OCI-LY7 (cell line): Measurements from ENCODE around the gene SBNO1. TPM values are rescaled to one million over a fixed set of nuclear protein-coding genes. Genes with fewer than 3 reads are reported as not detected.

ENCODE experiments used
- BruUV-seq: library from RNA; stranded (reverse); fragments of 400-500 nt; replicated peaks from 2 replicates; lab custom pipeline; 2021; lab: Mats Ljungman, UMichigan
- CTCF ChIA-PET: fragments of 300-600 bp; sonication (Branson Sonifier 250); formaldehyde crosslinking; loops from one replicate; lab custom pipeline; 2022; ENCODE audit warnings: antibody characterized with exemption; ENCODE audit not compliant: unreplicated experiment; lab: Charles Lee
- POLR2A ChIA-PET: fragments of 300-600 bp; sonication (Branson Sonifier 250); formaldehyde crosslinking; loops from one replicate; lab custom pipeline; 2022; ENCODE audit warnings: antibody characterized with exemption; lab: Charles Lee
- DNase-seq: peaks from one replicate; pipeline ENCODE4 v3.0.0-alpha.2; 2015; ENCODE audit warnings: low spot score
- H2AFZ ChIP-seq: fragments of 200-600 bp; sonication (generic), shearing (Covaris generic); 2 replicates; pipeline ENCODE4 v1.6.1; 2014; ENCODE audit warnings: mild to moderate bottlenecking, antibody characterized with exemption, low read length, moderate library complexity
- H3K27ac ChIP-seq: fragments of 200-600 bp; sonication (generic); 2 replicates; pipeline ENCODE4 v1.5.1; 2014; ENCODE audit warnings: mixed run types, low read depth, mild to moderate bottlenecking, moderate library complexity, low read length, inconsistent platforms; ENCODE audit not compliant: poor library complexity, severe bottlenecking
- H3K36me3 ChIP-seq: fragments of 200-600 bp; sonication (generic); 2 replicates; pipeline ENCODE4 v1.6.1; 2014; ENCODE audit warnings: mild to moderate bottlenecking, antibody characterized with exemption, low read length, moderate library complexity, mixed read lengths; ENCODE audit not compliant: insufficient read depth
- H3K4me1 ChIP-seq: fragments of 200-600 bp; sonication (generic); 2 replicates; pipeline ENCODE4 v1.5.1; 2014; ENCODE audit warnings: mild to moderate bottlenecking, low read length; ENCODE audit not compliant: insufficient read depth, poor library complexity, severe bottlenecking
- H3K4me2 ChIP-seq: fragments of 200-600 bp; sonication (generic); 2 replicates; pipeline ENCODE4 v1.6.1; 2014; ENCODE audit warnings: mild to moderate bottlenecking, low read length
- H3K4me3 ChIP-seq: fragments of 200-600 bp; sonication (generic); 2 replicates; pipeline ENCODE4 v1.5.1; 2014; ENCODE audit warnings: mild to moderate bottlenecking, low read depth, low read length; ENCODE audit not compliant: poor library complexity, severe bottlenecking
- H3K79me2 ChIP-seq: fragments of 200-600 bp; sonication (generic); 2 replicates; pipeline ENCODE4 v1.6.1; 2016; ENCODE audit warnings: low read depth, mild to moderate bottlenecking, low read length, moderate library complexity, mixed read lengths; ENCODE audit not compliant: insufficient read depth
- H3K9me2 ChIP-seq: fragments of 200-600 bp; sonication (generic); 2 replicates; pipeline ENCODE4 v1.6.1; 2016; ENCODE audit warnings: mild to moderate bottlenecking, low read length, mixed read lengths; ENCODE audit not compliant: insufficient read depth
- H3K9me3 ChIP-seq: fragments of 200-600 bp; sonication (generic); 2 replicates; pipeline ENCODE4 v1.6.1; 2014; ENCODE audit warnings: mild to moderate bottlenecking, mixed run types, low read length, mixed read lengths
- H4K20me1 ChIP-seq: fragments of 200-600 bp; sonication (generic); 2 replicates; pipeline ENCODE4 v1.6.1; 2014; ENCODE audit warnings: mild to moderate bottlenecking, antibody characterized with exemption, low read length, moderate library complexity, mixed read lengths; ENCODE audit not compliant: insufficient read depth
- CTCF ChIP-seq: fragments of 200-600 bp; sonication (generic); conservative IDR thresholded peaks from 2 replicates; pipeline ENCODE4 v1.5.1; 2014; ENCODE audit warnings: mild to moderate bottlenecking, antibody characterized with exemption, low read length, moderate library complexity, mixed read lengths
- EZH2phosphoT487 ChIP-seq: fragments of 200-600 bp; sonication (generic); IDR thresholded peaks from 2 replicates; pipeline ENCODE4 v1.6.1; 2018; ENCODE audit warnings: low read depth, borderline replicate concordance, mild to moderate bottlenecking, mixed run types, antibody characterized with exemption, low read length, moderate library complexity, mixed read lengths
- intact Hi-C: fragments of 100-400 bp; cut with micrococcal nuclease; formaldehyde crosslinking; loops from one replicate; pipeline ENCODE4 v1.10.0; 2022; ENCODE audit not compliant: unreplicated experiment
- total RNA-seq, 2 experiments: library from RNA; depleted of rRNA in 1 of 2; stranded (reverse); fragments of >200 nt in 1 of 2; shearing (Covaris generic) in 1 of 2; gene quantifications; 2 replicates each; pipeline ENCODE4 v1.2.3, GENCODE V29; 2014 to 2022

The SBNO1 gene
- total RNA-seq, 2 experiments from 2014 or later, result 23.7 to 57.3 TPM

GRCh38 chr12:123278101-123278627 is 86.5 kb downstream of the SBNO1 start:
- peak overlapping the region; percentile 41 for H3K4me2 ChIP-seq
- CTCF ChIA-PET, result no interaction called here
- intact Hi-C loops, result no loop called here
- no peaks in the 10 kb centered on the region for H4K20me1 ChIP-seq
- POLR2A ChIA-PET, result interaction anchor here (0.6 to 0.9 kb wide), 3 partner anchors 8 to 966 kb away, joined by 3 to 7 read pairs (median 3); no protein-coding TSS in a partner anchor
- H3K4me3 ChIP-seq, result peak overlapping the region; percentile 13
- TF ChIP-seq EZH2phosphoT487, result no peak
- no peak for TF ChIP-seq CTCF
- DNase-seq, result peak; percentile 63
- peak overlapping the region; percentile 31 for H3K27ac ChIP-seq
- no peaks in the 10 kb centered on the region for H3K9me3 ChIP-seq
- peak overlapping the region; percentile 44; the same call in 1 of the 2 replicates for H2AFZ ChIP-seq
- H3K9me2 ChIP-seq, result no peaks in the 10 kb centered on the region
- peaks cover 12% of the 10 kb centered on the region for H3K4me1 ChIP-seq
- no TSS peak for BruUV-seq
- H3K79me2 ChIP-seq, result no peaks in the 10 kb centered on the region
- H3K36me3 ChIP-seq, result no peaks in the 10 kb centered on the region

DNA sequence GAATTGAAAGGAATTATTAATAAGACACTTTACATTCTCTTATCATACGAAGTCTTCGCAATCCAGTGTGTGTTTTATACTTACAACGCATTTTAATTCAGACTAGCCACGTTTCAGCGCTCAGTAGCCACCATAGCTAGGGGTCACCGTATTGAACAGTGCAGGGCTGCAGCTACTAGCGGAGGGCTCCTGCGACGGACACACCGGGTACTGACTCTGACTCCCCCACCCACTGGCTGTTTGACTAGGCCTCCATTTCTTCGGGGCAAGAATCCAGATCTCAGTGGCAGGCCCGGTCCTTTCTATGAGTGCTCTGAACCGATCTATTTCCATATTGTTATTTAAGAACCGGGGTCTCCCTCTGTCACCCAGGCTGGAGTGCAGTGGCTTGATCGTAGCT is 91.5 kb downstream of the SBNO1 start:
- H3K9me3 ChIP-seq, result no peaks in the 10 kb centered on the region
- H3K4me1 ChIP-seq, result peaks cover 25% of the 10 kb centered on the region
- ChIA-PET CTCF (no interaction called here), POLR2A (interaction anchor here (0.6 kb wide), 1 partner anchor 317 kb away, joined by 3 read pairs; no protein-coding TSS in a partner anchor)
- H2AFZ ChIP-seq, result no peak overlapping the region
- H3K79me2 ChIP-seq, result peaks cover 11% of the 10 kb centered on the region; the same call in 1 of the 2 replicates
- no peaks in the 10 kb centered on the region; the same call in 1 of the 2 replicates for H3K36me3 ChIP-seq
- TF ChIP-seq EZH2phosphoT487 (no peak), CTCF (no peak)
- intact Hi-C loops, result no loop called here
- H3K9me2 ChIP-seq, result no peaks in the 10 kb centered on the region
- BruUV-seq, result no TSS peak
- no peak for DNase-seq
- no peaks in the 10 kb centered on the region for H4K20me1 ChIP-seq
- H3K4me3 ChIP-seq, result no peak overlapping the region
- no peak overlapping the region for H3K4me2 ChIP-seq
- H3K27ac ChIP-seq, result no peak overlapping the region
